GM12878 (cell line): ENCODE data around the gene PCSK5.

ENCODE experiments used
- ATF2 ChIP-seq: IDR thresholded peaks from 2 replicates; pipeline ENCODE4 v1.6.1; 2012; ENCODE audit warnings: low read length, inconsistent platforms
- BMI1 ChIP-seq: fragments of 450-650 bp; IDR thresholded peaks from 2 replicates; pipeline ENCODE4 v1.6.1; 2016; ENCODE audit warnings: mild to moderate bottlenecking, moderate library complexity, borderline replicate concordance
- CTCF ChIP-seq, 3 experiments: IDR thresholded peaks in 2 of 3; conservative IDR thresholded peaks in 1 of 3; 2 replicates each; pipeline ENCODE4 v1.5.1; 2011; ENCODE audit warnings: low read depth in 3 of 3, low read length in 3 of 3, mild to moderate bottlenecking in 3 of 3, control low read depth in 2 of 3, moderate library complexity in 2 of 3, inconsistent platforms in 1 of 3, mixed read lengths in 1 of 3; ENCODE audit not compliant: control insufficient read depth in 2 of 3, insufficient read depth in 1 of 3; ENCODE audit errors: extremely low read depth in 1 of 3
- E2F4 ChIP-seq: IDR thresholded peaks from 2 replicates; pipeline ENCODE4 v1.6.1; 2012; ENCODE audit warnings: low read depth, low read length, improper control_type of control experiment
- ESRRA ChIP-seq: IDR thresholded peaks from 2 replicates; pipeline ENCODE4 v1.6.1; 2012; ENCODE audit warnings: mild to moderate bottlenecking, low read length, improper control_type of control experiment
- HDGF ChIP-seq: fragments of 450-650 bp; IDR thresholded peaks from 2 replicates; pipeline ENCODE4 v1.6.1; 2016; ENCODE audit warnings: antibody characterized with exemption
- IRF5 ChIP-seq: fragments of 450-650 bp; IDR thresholded peaks from 2 replicates; pipeline ENCODE4 v1.6.1; 2017; ENCODE audit warnings: borderline replicate concordance
- JUND ChIP-seq: IDR thresholded peaks from 2 replicates; pipeline ENCODE4 v1.6.1; 2012; ENCODE audit warnings: low read depth, mild to moderate bottlenecking, low read length, improper control_type of control experiment, moderate library complexity
- MTA3 ChIP-seq: IDR thresholded peaks from 2 replicates; pipeline ENCODE4 v1.6.1; 2012; ENCODE audit warnings: low read length, inconsistent platforms, borderline replicate concordance
- MXI1 ChIP-seq: fragments of 150-350 bp; IDR thresholded peaks from 2 replicates; pipeline ENCODE4 v1.6.1; 2011; ENCODE audit warnings: low read depth, mild to moderate bottlenecking, inconsistent platforms, low read length, improper control_type of control experiment
- NFIC ChIP-seq: IDR thresholded peaks from 2 replicates; pipeline ENCODE4 v1.6.1; 2012; ENCODE audit warnings: low read depth, mild to moderate bottlenecking, inconsistent platforms, low read length, moderate library complexity
- PML ChIP-seq: IDR thresholded peaks from 2 replicates; pipeline ENCODE4 v1.6.1; 2012; ENCODE audit warnings: low read length, inconsistent platforms
- POLR2A ChIP-seq: IDR thresholded peaks from 2 replicates; pipeline ENCODE4 v1.6.1; 2011; ENCODE audit warnings: low read depth, mild to moderate bottlenecking, low read length
- TCF7 ChIP-seq: IDR thresholded peaks from 2 replicates; pipeline ENCODE4 v1.6.1; 2014; ENCODE audit warnings: antibody characterized with exemption, borderline replicate concordance

GRCh38 chr9:76336027-76336426 lies 445.6 kb downstream of the PCSK5 start:
- TF ChIP-seq POLR2A (no peak), JUND (no peak), ATF2 (no peak), HDGF (no peak), CTCF (IDR thresholded peaks at IDR 0.05 in 2 of 3, conservative IDR thresholded peaks at IDR 0.05 in 1 of 3; ENCODE audit: control insufficient read depth in 2 of 3, extremely low read depth in 1 of 3, insufficient read depth in 1 of 3, low read depth in 3 of 3, low read length in 3 of 3) (no peak), E2F4 (no peak), PML (no peak), MXI1 (no peak), MTA3 (no peak), NFIC (no peak), BMI1 (no peak), IRF5 (no peak), ESRRA (no peak), TCF7 (no peak)
